DLD1 (cell line): ENCODE results near the gene MAPK8IP2.
"Not testable (repeated sequence)": the region's sequence is repeated elsewhere in the genome, so short reads cannot be mapped to it uniquely, and the experiment has no call there.

Experiments
- in situ Hi-C: cut with HindIII; loops from 2 replicates; pipeline ENCODE4 v1.10.0; 2017; ENCODE audit warnings: low sequenced_read_pairs

MAPK8IP2 gene

GRCh38 chr22:50633771-50634170 is 33.2 kb downstream of the MAPK8IP2 start:
- in situ Hi-C loops = no loop called here

GRCh38 chr22:50635591-50635990 is 35.0 kb downstream of the MAPK8IP2 start:
- in situ Hi-C loops = no loop called here

- in situ Hi-C loops = not testable (repeated sequence)
Observed at GRCh38 chr22:50640296-50640695, 39.7 kb downstream of the MAPK8IP2 start.

- in situ Hi-C loops = no loop called here
Observed at GRCh38 chr22:50640857-50641647, 40.5 kb downstream of the MAPK8IP2 start.

- in situ Hi-C loops = no loop called here
Observed at GRCh38 chr22:50641696-50642607, 41.4 kb downstream of the MAPK8IP2 start.

GRCh38 chr22:50643021-50643820 is 42.6 kb downstream of the MAPK8IP2 start:
- in situ Hi-C loops = not testable (repeated sequence)

- in situ Hi-C loops = not testable (repeated sequence)
Observed at GRCh38 chr22:50643821-50644101, 43.2 kb downstream of the MAPK8IP2 start.

- in situ Hi-C loops = no loop called here
Observed at GRCh38 chr22:50653256-50653655, 52.7 kb downstream of the MAPK8IP2 start.

GRCh38 chr22:50654664-50655063 is 54.1 kb downstream of the MAPK8IP2 start:
- in situ Hi-C loops = not testable (repeated sequence)

GRCh38 chr22:50656122-50657070 is 55.8 kb downstream of the MAPK8IP2 start:
- in situ Hi-C loops = no loop called here

GRCh38 chr22:50657925-50658324 is 57.3 kb downstream of the MAPK8IP2 start:
- in situ Hi-C loops = no loop called here

- in situ Hi-C loops = not testable (repeated sequence)
Observed at GRCh38 chr22:50659711-50660110, 59.1 kb downstream of the MAPK8IP2 start.

GRCh38 chr22:50660306-50660705 is 59.7 kb downstream of the MAPK8IP2 start:
- in situ Hi-C loops = no loop called here
